Measurements from ENCODE around the gene CAPZA1. TPM values are rescaled to one million over a fixed set of nuclear protein-coding genes. Genes with fewer than 3 reads are reported as not detected.
A peak's percentile ranks its signal among the peaks of the same experiment; 100 is the strongest.
"Not testable (repeated sequence)": the region's sequence is repeated elsewhere in the genome, so short reads cannot be mapped to it uniquely, and the experiment has no call there.

CAPZA1 gene
- total RNA-seq, 2 donors from 2014 or later = 87.4 to 104 TPM

- no peak for DNase-seq (ENCODE audit: low spot score)
- Histone ChIP-seq H3K4me3 (no peak overlapping the region), H3K4me1 (replicated peaks) (no peaks in the 10 kb centered on the region), H3K27ac (no peak overlapping the region), H3K36me3 (no peaks in the 10 kb centered on the region), H3K9me3 (no peaks in the 10 kb centered on the region), H3K27me3 (replicated peaks; ENCODE audit: insufficient read depth) (no peaks in the 10 kb centered on the region)
- TF ChIP-seq POLR2A (IDR thresholded peaks at IDR 0.05) = no peak
- no peak for TF ChIP-seq POLR2AphosphoS5 (IDR thresholded peaks at IDR 0.05)
- TF ChIP-seq CTCF (IDR thresholded peaks at IDR 0.05) = no peak
- intact Hi-C loops (cut with DNase I) = no loop called here
Measured at GRCh38 chr1:112634367-112634766, 14.7 kb downstream of the CAPZA1 start.

DNA sequence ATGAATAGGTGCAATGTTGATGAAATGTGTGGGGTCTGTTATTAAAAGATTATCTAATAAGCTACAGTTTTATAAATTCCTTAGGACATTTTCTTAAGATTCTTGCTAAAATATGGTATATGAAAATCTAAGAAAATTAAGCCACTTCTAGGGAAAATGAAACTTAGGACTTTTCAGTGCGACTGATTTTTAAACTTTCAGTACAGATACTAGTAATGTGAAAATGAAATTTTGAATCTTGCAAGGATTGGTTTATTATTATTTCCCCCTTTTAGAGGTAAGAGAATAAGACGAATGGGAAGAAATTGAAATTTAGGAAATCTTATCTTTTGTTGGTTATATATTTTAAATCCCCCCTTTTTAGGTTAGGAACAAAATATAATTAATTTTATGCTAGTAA, 16.4 kb downstream of the CAPZA1 start:
- no peaks in the 10 kb centered on the region for H3K9me3 ChIP-seq
- no peaks in the 10 kb centered on the region for H3K36me3 ChIP-seq
- no peaks in the 10 kb centered on the region for H3K4me1 ChIP-seq (replicated peaks)
- intact Hi-C loops (cut with DNase I) = no loop called here
- 88% methylated on average over 2 of the region's 2 CpGs for WGBS
- H3K27me3 ChIP-seq (replicated peaks; ENCODE audit: insufficient read depth) = no peaks in the 10 kb centered on the region
- H3K4me3 ChIP-seq = no peak overlapping the region
- H3K27ac ChIP-seq = no peak overlapping the region
- TF ChIP-seq CTCF (IDR thresholded peaks at IDR 0.05) (no peak), POLR2A (IDR thresholded peaks at IDR 0.05) (no peak), POLR2AphosphoS5 (IDR thresholded peaks at IDR 0.05) (no peak)
- DNase-seq (ENCODE audit: low spot score) = no peak

- intact Hi-C loops (cut with DNase I) = no loop called here
- no peaks in the 10 kb centered on the region for H3K27me3 ChIP-seq (replicated peaks; ENCODE audit: insufficient read depth)
- no peaks in the 10 kb centered on the region for H3K36me3 ChIP-seq
- no peak overlapping the region for H3K27ac ChIP-seq
- H3K4me3 ChIP-seq = no peak overlapping the region
- no peaks in the 10 kb centered on the region for H3K4me1 ChIP-seq (replicated peaks)
- no peaks in the 10 kb centered on the region for H3K9me3 ChIP-seq
- DNase-seq (ENCODE audit: low spot score) = no peak
- no peak for TF ChIP-seq POLR2A (IDR thresholded peaks at IDR 0.05)
- no peak for TF ChIP-seq POLR2AphosphoS5 (IDR thresholded peaks at IDR 0.05)
- no peak for TF ChIP-seq CTCF (IDR thresholded peaks at IDR 0.05)
Measured at GRCh38 chr1:112636597-112637253, 17.1 kb downstream of the CAPZA1 start.

- Histone ChIP-seq H3K27me3 (replicated peaks; ENCODE audit: insufficient read depth) (no peaks in the 10 kb centered on the region), H3K4me3 (no peak overlapping the region), H3K36me3 (no peaks in the 10 kb centered on the region), H3K4me1 (replicated peaks) (no peaks in the 10 kb centered on the region), H3K9me3 (no peaks in the 10 kb centered on the region), H3K27ac (no peak overlapping the region)
- intact Hi-C loops (cut with DNase I) = no loop called here
- DNase-seq (ENCODE audit: low spot score) = no peak
- WGBS = 33% methylated on average over 4 of the region's 4 CpGs
- TF ChIP-seq POLR2AphosphoS5 (IDR thresholded peaks at IDR 0.05) = peak; percentile 21
- no peak for TF ChIP-seq POLR2A (IDR thresholded peaks at IDR 0.05)
- no peak for TF ChIP-seq CTCF (IDR thresholded peaks at IDR 0.05)
Measured at GRCh38 chr1:112637254-112638109, 17.9 kb downstream of the CAPZA1 start.

- TF ChIP-seq CTCF (IDR thresholded peaks at IDR 0.05) (no peak), POLR2A (IDR thresholded peaks at IDR 0.05) (no peak), POLR2AphosphoS5 (IDR thresholded peaks at IDR 0.05) (no peak)
- no peak for DNase-seq (ENCODE audit: low spot score)
- H3K9me3 ChIP-seq = no peaks in the 10 kb centered on the region
- H3K36me3 ChIP-seq = no peaks in the 10 kb centered on the region
- intact Hi-C loops (cut with DNase I) = no loop called here
- H3K27ac ChIP-seq = no peak overlapping the region
- H3K27me3 ChIP-seq (replicated peaks; ENCODE audit: insufficient read depth) = no peaks in the 10 kb centered on the region
- H3K4me1 ChIP-seq (replicated peaks) = no peaks in the 10 kb centered on the region
- 94% methylated on average over 1 of the region's 1 CpG for WGBS
- H3K4me3 ChIP-seq = no peak overlapping the region
Measured at GRCh38 chr1:112638110-112638428, 18.4 kb downstream of the CAPZA1 start.

DNA sequence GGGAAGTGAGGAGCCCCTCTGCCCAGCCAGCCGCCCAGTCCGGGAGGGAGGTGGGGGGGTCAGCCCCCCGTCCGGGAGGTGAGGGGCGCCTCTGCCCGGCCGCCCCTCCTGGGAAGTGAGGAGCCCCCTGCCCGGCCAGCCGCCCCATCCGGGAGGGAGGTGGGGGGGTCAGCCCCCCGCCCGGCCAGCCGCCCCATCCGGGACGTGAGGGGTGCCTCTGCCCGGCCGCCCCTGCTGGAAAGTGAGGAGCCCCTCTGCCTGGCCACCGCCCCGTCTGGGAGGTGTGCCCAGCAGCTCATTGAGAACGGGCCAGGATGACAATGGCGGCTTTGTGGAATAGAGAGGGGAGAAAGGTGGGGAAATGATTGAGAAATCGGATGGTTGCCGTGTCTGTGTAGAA, 20.8 kb downstream of the CAPZA1 start:
- not testable (repeated sequence) for H3K4me3 ChIP-seq; H3K4me1 ChIP-seq (replicated peaks); H3K9me3 ChIP-seq

More for the DNA sequence above, 20.8 kb downstream of the CAPZA1 start:
- H3K27me3 ChIP-seq (replicated peaks; ENCODE audit: insufficient read depth); DNase-seq (ENCODE audit: low spot score); H3K36me3 ChIP-seq; intact Hi-C loops (cut with DNase I); H3K27ac ChIP-seq: not testable (repeated sequence)
- 65% methylated on average over 15 of the region's 23 CpGs for WGBS
